Stimulated activated naive CD4-positive, alpha-beta T cell (primary cell): ENCODE results near the gene PCDHA1.
"Not testable (repeated sequence)": the region's sequence is repeated elsewhere in the genome, so short reads cannot be mapped to it uniquely, and the experiment has no call there.

ENCODE experiments used
- DNase-seq, 6 experiments: peaks; one replicate each; lab custom pipeline; 2025; lab: John Stamatoyannopoulos, UW

Gene PCDHA1

GRCh38 chr5:140849831-140850634 is 64.1 kb downstream of the PCDHA1 start:
- not testable (repeated sequence) for DNase-seq

- DNase-seq = no peak
Measured at GRCh38 chr5:140855772-140856674, 70.1 kb downstream of the PCDHA1 start, which contains the start of gene PCDHA10. Gene PCDHA10, plus strand, starts transcription at chr5:140855897. Its CDS starts 152 bp downstream, at chr5:140856049.

DNA sequence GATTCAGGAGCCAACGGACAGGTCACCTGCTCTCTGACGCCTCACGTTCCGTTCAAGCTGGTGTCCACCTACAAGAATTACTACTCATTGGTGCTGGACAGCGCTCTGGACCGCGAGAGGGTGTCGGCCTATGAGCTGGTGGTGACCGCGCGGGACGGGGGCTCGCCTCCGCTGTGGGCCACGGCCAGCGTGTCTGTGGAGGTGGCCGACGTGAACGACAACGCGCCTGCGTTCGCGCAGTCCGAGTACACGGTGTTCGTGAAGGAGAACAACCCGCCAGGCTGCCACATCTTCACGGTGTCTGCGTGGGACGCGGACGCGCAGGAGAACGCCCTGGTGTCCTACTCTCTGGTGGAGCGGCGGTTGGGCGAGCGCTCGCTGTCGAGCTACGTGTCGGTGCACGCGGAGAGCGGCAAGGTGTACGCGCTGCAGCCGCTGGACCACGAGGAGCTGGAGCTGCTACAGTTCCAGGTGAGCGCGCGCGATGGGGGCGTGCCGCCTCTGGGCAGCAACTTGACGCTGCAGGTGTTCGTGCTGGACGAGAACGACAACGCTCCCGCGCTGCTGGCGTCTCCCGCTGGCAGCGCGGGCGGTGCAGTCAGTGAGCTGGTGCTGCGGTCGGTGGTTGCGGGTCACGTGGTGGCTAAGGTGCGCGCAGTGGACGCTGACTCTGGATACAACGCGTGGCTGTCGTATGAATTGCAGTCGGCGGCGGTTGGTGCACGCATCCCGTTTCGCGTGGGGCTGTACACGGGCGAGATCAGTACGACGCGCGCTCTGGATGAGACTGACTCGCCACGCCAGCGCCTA is 71.4 kb downstream of the PCDHA1 start:
- no peak for DNase-seq

DNA sequence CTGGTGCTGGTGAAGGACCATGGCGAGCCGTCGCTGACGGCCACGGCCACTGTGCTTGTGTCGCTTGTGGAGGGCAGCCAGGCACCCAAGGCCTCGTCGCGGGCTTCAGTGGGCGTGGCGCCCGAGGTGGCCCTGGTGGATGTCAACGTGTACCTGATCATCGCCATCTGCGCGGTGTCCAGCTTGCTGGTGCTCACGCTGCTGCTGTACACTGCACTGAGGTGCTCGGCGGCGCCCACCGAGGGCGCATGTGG is 72.0 kb downstream of the PCDHA1 start:
- no peak for DNase-seq

DNA sequence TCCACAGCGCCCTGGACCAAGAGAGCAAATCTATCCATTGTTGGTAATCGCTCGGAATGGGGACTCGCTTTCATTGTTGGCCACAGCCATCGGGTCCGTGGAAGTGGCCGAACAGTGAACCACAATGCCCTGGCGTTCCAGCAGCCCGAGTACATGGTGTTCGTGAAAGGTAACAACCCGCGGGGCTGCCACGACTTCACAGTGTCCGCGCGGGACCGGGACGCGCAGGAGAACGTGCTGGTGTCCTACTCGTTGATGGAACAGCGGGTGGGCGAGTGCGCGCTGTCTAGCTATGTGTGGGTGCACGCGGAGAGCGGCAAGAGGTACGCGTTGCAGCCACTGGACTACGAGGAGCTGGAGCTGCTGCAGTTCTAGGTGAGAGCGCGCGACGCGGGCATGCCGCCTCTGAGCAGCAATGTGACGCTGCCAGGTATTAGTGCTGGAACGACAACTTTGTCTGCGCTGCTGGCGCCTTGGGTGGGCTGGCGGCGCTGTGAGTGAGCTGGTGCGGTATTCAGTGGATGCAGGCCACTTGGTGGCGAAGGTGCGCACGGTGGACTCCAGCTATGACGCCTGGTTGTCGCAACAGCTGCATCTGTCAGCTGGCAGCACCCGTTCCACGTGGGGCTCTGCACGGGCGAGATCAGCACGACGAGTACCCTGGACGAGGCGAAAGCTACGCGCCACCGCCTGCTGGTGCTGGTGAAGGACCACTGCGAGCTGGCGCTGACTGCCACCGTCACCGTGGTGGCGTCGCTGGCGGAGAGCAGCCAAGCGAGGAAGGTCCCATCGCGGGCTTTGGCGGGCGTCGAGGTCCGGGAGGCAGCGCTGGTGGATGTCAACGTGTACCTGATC is 76.7 kb downstream of the PCDHA1 start:
- no peak for DNase-seq

DNA sequence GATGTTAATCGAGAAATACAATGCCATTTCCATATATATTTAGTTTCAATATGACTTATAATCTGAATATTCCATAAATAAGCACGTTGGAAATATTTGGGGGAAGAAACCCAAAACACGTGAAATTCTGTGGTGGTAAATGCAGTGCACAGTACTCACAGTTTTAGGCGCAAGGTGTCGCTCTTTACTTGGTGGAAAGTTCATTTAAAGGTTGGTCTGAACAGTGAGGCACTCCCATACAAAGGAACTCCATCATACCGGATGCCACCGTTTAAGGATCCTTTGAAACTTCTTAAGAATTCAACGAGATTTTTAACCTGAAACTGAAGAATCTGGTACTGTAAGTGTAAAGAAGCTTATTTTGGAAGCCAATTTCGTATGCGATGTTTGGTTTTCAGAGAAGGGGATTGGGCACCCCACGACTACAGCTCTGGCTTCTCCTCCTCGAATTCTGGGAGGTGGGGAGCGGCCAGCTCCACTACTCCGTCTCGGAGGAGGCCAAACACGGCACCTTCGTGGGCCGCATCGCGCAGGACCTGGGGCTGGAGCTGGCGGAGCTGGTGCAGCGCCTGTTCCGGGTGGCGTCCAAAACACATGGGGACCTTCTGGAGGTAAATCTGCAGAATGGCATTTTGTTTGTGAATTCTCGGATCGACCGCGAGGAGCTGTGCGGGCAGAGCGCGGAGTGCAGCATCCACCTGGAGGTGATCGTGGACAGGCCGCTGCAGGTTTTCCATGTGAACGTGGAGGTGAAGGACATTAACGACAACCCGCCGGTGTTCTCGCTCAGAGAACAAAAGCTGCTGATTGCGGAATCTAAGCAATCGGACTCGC is 83.0 kb downstream of the PCDHA1 start, which contains the start of gene PCDHA11:
Gene PCDHA11, plus strand, starts transcription at position 237 of the 834 bp plus-strand sequence. Its CDS starts 147 bp downstream, at position 384.
- DNase-seq = no peak

DNA sequence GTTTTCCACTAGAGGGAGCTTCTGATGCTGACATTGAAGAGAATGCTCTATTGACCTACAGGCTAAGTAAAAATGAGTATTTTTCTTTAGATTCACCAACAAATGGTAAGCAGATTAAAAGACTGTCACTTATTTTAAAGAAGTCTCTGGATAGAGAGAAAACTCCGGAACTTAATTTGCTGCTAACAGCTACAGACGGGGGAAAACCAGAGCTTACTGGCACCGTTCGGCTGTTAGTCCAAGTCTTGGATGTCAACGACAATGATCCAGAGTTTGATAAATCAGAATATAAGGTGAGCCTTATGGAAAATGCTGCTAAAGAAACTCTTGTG is 83.6 kb downstream of the PCDHA1 start:
- no peak for DNase-seq

DNA sequence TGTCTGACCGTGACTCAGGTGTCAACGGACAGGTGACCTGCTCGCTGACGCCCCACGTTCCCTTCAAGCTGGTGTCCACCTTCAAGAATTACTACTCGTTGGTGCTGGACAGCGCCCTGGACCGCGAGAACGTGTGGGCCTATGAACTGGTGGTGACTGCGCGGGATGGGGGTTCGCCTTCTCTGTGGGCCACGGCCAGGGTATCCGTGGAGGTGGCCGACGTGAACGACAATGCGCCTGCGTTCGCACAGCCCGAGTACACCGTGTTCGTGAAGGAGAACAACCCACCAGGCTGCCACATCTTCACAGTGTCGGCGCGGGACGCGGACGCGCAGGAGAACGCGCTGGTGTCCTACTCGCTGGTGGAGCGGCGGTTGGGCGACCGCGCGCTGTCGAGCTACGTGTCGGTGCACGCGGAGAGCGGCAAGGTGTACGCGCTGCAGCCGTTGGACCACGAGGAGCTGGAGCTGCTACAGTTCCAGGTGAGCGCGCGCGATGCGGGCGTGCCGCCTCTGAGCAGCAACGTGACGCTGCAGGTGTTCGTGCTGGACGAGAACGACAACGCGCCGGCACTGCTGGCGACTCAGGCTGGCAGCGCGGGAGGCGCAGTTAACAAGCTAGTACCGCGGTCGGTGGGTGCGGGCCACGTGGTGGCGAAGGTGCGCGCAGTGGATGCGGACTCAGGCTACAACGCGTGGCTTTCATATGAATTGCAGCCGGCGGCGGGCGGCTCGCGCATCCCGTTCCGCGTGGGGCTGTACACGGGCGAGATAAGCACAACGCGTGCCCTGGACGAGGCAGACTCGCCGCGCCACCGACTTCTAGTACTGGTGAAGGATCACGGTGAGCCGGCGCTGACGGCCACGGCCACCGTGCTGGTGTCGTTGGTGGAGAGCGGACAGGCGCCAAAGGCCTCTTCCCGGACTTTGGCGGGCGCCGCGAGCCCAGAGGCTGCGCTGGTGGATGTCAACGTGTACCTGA is 84.6 kb downstream of the PCDHA1 start:
- no peak for DNase-seq

DNA sequence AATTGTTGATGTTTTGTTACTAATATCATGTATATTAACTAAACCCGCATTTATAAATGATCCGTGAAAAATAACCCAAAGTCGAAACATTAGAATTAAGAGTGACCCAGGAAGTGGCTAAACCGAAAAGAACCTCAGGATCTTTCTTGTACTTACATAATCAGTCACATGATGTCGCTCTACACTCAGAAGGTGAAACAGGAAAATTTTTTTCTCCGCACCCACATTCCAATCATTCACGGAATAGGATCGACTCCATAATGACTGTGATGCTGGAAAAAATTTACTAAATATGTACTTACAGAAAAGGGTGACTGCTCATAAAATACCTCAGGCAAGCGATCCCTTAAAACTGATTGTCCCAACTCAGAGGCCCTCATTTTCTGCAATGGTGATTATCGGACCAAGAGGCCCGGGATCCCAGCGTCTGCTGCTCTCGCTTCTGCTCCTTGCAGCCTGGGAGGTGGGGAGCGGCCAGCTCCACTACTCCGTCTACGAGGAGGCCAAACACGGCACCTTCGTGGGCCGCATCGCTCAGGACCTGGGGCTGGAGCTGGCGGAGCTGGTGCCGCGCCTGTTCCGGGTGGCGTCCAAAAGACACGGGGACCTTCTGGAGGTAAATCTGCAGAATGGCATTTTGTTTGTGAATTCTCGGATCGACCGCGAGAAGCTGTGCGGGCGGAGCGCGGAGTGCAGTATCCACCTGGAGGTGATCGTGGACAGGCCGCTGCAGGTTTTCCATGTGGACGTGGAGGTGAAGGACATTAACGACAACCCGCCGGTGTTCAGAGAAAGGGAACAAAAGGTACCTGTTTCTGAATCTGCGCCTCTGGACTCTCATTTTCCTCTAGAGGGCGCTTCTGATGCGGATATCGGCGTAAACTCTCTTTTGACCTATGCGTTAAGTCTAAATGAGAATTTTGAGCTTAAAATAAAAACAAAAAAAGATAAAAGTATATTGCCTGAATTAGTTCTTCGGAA is 89.4 kb downstream of the PCDHA1 start, which contains the start of gene PCDHA12:
Gene PCDHA12, plus strand, starts transcription at position 224 of the 981 bp plus-strand sequence. Its CDS starts 165 bp downstream, at position 389.
- DNase-seq = no peak

DNA sequence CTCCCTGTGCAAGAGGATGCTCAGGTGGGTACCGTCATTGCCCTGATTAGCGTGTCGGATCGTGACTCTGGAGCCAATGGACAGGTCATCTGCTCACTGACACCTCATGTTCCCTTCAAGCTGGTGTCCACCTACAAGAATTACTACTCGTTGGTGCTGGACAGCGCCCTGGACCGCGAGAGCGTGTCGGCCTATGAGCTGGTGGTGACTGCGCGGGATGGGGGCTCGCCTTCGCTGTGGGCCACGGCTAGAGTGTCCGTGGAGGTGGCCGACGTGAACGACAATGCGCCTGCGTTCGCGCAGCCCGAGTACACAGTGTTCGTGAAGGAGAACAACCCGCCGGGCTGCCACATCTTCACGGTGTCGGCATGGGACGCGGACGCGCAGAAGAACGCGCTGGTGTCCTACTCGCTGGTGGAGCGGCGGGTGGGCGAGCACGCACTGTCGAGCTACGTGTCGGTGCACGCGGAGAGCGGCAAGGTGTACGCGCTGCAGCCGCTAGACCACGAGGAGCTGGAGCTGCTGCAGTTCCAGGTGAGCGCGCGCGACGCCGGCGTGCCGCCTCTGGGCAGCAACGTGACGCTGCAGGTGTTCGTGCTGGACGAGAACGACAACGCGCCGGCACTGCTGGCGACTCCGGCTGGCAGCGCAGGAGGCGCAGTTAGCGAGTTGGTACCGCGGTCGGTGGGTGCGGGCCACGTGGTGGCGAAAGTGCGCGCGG is 90.8 kb downstream of the PCDHA1 start:
- not testable (repeated sequence) for DNase-seq

GRCh38 chr5:140877262-140877581 is 91.3 kb downstream of the PCDHA1 start:
- DNase-seq = no peak

GRCh38 chr5:140881889-140882590 is 96.1 kb downstream of the PCDHA1 start, which contains the start of gene PCDHA13:
Gene PCDHA13, plus strand, starts transcription at chr5:140882124. Its CDS starts 145 bp downstream, at chr5:140882269.
- DNase-seq = no peak

GRCh38 chr5:140882591-140882899 is 96.6 kb downstream of the PCDHA1 start:
- DNase-seq = no peak

DNA sequence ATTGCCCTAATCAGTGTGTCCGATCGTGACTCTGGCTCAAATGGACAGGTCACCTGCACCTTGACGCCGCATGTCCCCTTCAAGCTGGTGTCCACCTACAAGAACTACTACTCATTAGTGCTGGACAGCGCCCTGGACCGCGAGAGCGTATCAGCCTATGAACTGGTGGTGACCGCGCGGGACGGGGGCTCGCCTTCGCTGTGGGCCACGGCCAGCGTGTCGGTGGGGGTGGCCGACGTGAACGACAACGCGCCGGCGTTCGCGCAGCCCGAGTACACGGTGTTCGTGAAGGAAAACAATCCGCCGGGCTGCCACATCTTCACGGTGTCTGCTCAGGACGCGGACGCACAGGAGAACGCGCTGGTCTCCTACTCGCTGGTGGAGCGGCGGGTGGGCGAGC is 97.4 kb downstream of the PCDHA1 start:
- no peak for DNase-seq

DNA sequence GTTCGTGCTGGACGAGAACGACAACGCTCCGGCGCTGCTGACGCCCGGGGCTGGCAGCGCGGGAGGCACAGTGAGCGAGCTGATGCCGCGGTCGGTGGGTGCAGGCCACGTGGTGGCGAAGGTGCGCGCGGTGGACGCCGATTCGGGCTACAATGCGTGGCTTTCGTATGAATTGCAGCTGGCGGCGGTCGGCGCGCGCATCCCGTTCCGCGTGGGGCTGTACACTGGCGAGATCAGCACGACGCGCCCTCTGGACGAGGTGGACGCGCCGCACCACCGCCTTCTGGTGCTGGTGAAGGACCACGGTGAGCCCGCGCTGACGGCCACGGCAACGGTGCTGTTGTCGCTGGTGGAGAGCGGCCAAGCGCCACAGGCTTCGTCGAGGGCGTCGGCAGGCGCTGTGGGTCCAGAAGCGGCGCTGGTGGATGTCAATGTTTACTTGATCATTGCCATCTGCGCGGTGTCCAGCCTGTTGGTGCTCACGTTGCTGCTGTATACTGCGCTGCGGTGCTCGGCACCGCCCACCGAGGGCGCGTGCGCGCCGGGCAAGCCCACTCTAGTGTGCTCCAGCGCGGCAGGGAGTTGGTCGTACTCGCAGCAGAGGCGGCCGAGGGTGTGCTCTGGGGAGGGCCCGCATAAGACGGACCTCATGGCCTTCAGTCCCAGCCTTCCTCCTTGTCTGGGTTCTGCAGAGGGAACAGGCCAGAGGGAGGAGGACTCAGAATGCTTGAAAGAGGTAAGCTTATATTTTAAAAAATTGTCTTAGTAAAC is 98.2 kb downstream of the PCDHA1 start:
- DNase-seq = no peak

- no peak for DNase-seq
Measured at GRCh38 chr5:140916325-140916724, 130.4 kb downstream of the PCDHA1 start.
